H1 (cell line): ENCODE measurements around the gene CLN5.

ENCODE experiments used
- NRF1 ChIP-seq: IDR thresholded peaks from 2 replicates; pipeline ENCODE4 v1.6.1; 2011; ENCODE audit warnings: mild to moderate bottlenecking, low read depth, low read length, improper control_type of control experiment
- POLR2A ChIP-seq, 2 experiments: IDR thresholded peaks; 1 replicate in 1 of 2; 2 replicates in 1 of 2; pipeline ENCODE4 v1.6.1; 2011; ENCODE audit warnings: low read depth in 2 of 2, low read length in 2 of 2, mild to moderate bottlenecking in 2 of 2; ENCODE audit errors: control extremely low read depth in 1 of 2
- USF2 ChIP-seq: IDR thresholded peaks from 2 replicates; pipeline ENCODE4 v1.6.1; 2011; ENCODE audit warnings: low read length, improper control_type of control experiment
- TF ChIP-seq, protein P1 (sequence below), 3 experiments: IDR thresholded peaks; 1 replicate in 2 of 3; 2 replicates in 1 of 3; pipeline versions ENCODE4 v1.5.1 to v1.6.1; 2011; ENCODE audit warnings: low read length in 3 of 3, mild to moderate bottlenecking in 3 of 3, inconsistent platforms in 2 of 3, low read depth in 1 of 3, moderate library complexity in 1 of 3; ENCODE audit not compliant: insufficient read depth in 1 of 3; ENCODE audit errors: control extremely low read depth in 1 of 3

DNA sequence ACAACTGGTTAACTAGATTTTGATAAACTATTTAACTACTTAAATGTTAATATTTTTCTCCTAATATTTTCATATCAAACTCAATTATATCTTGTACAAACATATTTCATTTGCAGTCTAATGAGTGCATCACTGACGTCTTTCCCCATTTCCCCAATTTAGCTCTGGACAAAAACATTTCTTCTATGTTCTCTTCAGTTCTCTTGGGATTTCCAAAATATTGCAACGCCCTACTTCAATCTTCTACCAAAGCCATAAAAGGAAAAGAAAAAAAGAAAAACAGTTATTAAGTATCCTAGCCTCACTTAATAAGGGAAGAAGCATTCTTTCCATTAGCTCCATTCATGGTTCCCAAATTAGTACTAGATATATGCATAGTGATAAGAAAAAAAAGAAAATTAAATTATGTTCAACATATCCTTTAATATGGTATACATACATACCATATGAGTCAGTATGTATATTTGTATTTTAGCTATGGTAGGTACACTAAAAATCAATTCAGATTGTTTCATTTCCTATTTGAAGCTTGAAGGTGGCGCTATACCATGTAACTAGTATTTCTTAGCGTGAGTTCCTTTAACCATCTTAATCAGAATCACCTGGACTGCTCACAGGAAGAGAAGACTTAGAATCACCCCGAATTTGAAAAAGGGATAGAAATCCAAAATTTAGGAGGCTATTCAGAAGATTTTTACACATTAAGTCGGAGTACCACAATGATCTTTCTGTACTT, 25.2 kb downstream of the CLN5 start:
- TF ChIP-seq, protein P1, sequence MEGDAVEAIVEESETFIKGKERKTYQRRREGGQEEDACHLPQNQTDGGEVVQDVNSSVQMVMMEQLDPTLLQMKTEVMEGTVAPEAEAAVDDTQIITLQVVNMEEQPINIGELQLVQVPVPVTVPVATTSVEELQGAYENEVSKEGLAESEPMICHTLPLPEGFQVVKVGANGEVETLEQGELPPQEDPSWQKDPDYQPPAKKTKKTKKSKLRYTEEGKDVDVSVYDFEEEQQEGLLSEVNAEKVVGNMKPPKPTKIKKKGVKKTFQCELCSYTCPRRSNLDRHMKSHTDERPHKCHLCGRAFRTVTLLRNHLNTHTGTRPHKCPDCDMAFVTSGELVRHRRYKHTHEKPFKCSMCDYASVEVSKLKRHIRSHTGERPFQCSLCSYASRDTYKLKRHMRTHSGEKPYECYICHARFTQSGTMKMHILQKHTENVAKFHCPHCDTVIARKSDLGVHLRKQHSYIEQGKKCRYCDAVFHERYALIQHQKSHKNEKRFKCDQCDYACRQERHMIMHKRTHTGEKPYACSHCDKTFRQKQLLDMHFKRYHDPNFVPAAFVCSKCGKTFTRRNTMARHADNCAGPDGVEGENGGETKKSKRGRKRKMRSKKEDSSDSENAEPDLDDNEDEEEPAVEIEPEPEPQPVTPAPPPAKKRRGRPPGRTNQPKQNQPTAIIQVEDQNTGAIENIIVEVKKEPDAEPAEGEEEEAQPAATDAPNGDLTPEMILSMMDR (IDR thresholded peaks at IDR 0.05; ENCODE audit: control extremely low read depth in 1 of 3, insufficient read depth in 1 of 3, low read depth in 1 of 3, low read length in 3 of 3), result peak in 1 of 3 experiments; percentile 24; a peak in 2 of 4 replicates
- TF ChIP-seq USF2, result no peak
- TF ChIP-seq POLR2A (IDR thresholded peaks at IDR 0.05; ENCODE audit: control extremely low read depth in 1 of 2, low read depth in 2 of 2, low read length in 2 of 2), result no peak
- TF ChIP-seq NRF1, result no peak
